Adipocyte (in vitro differentiated cells): ENCODE measurements around the gene DGKI.
A peak's percentile ranks its signal among the peaks of the same experiment; 100 is the strongest.

Source experiments
- DNase-seq: peaks from one replicate; pipeline ENCODE4 v3.0.0-alpha.2; 2015; ENCODE audit warnings: low read depth
- H3K27me3 ChIP-seq: replicated peaks from 2 replicates; pipeline ENCODE4 v1.7.0; 2013; ENCODE audit warnings: mild to moderate bottlenecking, low read length, moderate library complexity; ENCODE audit not compliant: control insufficient read depth, insufficient read depth
- H3K36me3 ChIP-seq: 2 replicates; pipeline ENCODE4 v1.7.0; 2013; ENCODE audit warnings: low read length, mild to moderate bottlenecking, moderate library complexity; ENCODE audit not compliant: control insufficient read depth, insufficient read depth, severe bottlenecking
- H3K4me1 ChIP-seq: 2 replicates; pipeline ENCODE4 v1.7.0; 2013; ENCODE audit warnings: mild to moderate bottlenecking, low read length, moderate library complexity; ENCODE audit not compliant: control insufficient read depth, insufficient read depth
- H3K4me3 ChIP-seq: 2 replicates; pipeline ENCODE4 v1.7.0; 2013; ENCODE audit warnings: mild to moderate bottlenecking, low read length, moderate library complexity
- H3K9ac ChIP-seq: 2 replicates; pipeline ENCODE4 v1.7.0; 2013; ENCODE audit warnings: mild to moderate bottlenecking, low read length, moderate library complexity
- H3K9me3 ChIP-seq: 2 replicates; pipeline ENCODE4 v1.7.0; 2013; ENCODE audit warnings: mild to moderate bottlenecking, low read length, moderate library complexity; ENCODE audit not compliant: control insufficient read depth

DGKI gene

GRCh38 chr7:137476937-137477336, 369.8 kb downstream of the DGKI start:
- H3K4me1 ChIP-seq, result no peaks in the 10 kb centered on the region

GRCh38 chr7:137475966-137476365, 370.8 kb downstream of the DGKI start:
- Histone ChIP-seq H3K9me3 (no peaks in the 10 kb centered on the region), H3K27me3 (no peaks in the 10 kb centered on the region), H3K36me3 (no peaks in the 10 kb centered on the region), H3K9ac (no peak overlapping the region), H3K4me1 (no peaks in the 10 kb centered on the region), H3K4me3 (no peak overlapping the region)
- no peak for DNase-seq

More at GRCh38 chr7:137476937-137477336, 369.8 kb downstream of the DGKI start:
- no peaks in the 10 kb centered on the region for H3K27me3 ChIP-seq
- no peaks in the 10 kb centered on the region for H3K9me3 ChIP-seq
- DNase-seq, result no peak
- no peak overlapping the region for H3K4me3 ChIP-seq
- no peak overlapping the region for H3K9ac ChIP-seq
- H3K36me3 ChIP-seq, result no peaks in the 10 kb centered on the region

DNA sequence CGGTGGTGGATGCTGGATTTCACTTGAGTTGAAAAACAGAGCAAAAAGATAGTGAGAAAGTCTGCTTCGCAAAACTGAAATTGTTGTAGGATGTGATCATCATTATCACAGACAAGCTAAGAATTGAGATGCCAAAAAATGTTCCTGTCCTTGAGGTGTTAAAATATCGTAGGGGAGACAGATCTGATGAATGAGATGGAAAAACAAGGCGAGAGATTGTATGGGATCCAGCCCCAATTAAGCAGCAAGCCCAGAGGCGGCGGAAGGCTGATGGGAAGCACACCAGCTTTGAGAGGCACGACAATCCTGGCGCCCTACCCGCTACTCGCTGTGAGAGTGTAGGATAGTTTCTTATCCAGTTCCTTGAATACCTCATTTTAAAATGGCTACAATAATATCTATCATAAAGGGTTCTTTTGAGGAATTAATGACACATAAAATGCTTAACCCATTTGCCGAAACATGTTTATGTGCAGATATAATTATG, 372.2 kb downstream of the DGKI start:
- H3K27me3 ChIP-seq, result no peaks in the 10 kb centered on the region
- H3K9ac ChIP-seq, result no peak overlapping the region

DNA sequence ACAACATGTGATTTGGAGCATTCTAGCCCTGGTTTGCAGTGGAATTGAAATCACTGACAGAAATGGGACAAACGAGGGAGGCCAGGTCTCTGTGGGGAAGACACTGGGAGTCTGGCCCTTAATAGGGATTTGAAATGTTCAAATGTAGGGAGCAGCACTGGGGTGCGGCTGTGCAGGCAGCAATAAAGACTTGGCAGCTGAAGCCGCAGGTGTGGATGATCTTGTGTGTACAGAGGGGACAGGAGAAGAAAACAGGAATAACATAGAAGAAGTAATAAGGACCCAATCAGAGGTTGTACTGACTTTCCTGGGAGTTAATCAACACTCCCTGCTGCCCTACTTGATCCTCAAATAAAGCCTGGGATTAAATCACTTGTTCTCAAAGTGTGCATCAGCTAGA, 375.6 kb downstream of the DGKI start:
- no peak for DNase-seq
- no peak overlapping the region for H3K4me3 ChIP-seq
- no peak overlapping the region for H3K9ac ChIP-seq
- H3K9me3 ChIP-seq, result no peaks in the 10 kb centered on the region
- H3K4me1 ChIP-seq, result no peaks in the 10 kb centered on the region
- H3K36me3 ChIP-seq, result no peaks in the 10 kb centered on the region
- no peaks in the 10 kb centered on the region for H3K27me3 ChIP-seq

More for the DNA sequence above, 372.2 kb downstream of the DGKI start:
- Histone ChIP-seq H3K4me3 (no peak overlapping the region), H3K36me3 (no peaks in the 10 kb centered on the region), H3K4me1 (no peaks in the 10 kb centered on the region), H3K9me3 (no peaks in the 10 kb centered on the region)
- DNase-seq, result no peak

GRCh38 chr7:137469858-137470257, 376.9 kb downstream of the DGKI start:
- no peaks in the 10 kb centered on the region for H3K9me3 ChIP-seq
- no peak overlapping the region for H3K4me3 ChIP-seq
- no peaks in the 10 kb centered on the region for H3K27me3 ChIP-seq
- DNase-seq, result no peak
- H3K4me1 ChIP-seq, result no peaks in the 10 kb centered on the region
- H3K9ac ChIP-seq, result no peak overlapping the region
- no peaks in the 10 kb centered on the region for H3K36me3 ChIP-seq

DNA sequence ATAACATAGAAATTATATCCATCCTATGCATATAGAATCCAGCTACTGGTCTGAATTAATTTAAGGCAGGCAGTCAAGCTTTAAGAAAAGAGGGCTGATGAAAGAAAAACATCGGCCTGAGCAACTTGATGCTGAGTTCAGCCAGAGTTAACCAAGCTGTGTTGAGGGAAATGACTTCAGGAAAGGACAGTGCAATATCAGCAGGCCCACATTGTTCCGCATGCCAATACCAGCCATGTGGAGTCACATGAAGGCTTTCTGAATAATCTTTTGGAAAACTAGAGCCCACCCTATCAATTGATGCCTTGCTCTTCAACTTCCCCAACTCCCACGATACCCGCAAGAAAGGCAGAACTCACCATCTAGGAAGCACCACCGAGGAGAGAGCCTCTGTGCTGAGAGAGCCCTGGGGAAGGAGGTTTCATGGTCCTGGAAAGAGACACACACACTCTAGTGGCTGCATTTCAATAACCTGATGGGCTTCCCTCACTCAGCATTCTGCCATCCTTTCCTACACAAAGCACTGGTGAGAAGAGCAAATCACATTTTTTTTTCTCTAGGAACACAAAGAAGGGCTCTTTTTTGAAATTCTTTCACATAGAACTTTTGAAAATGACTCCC, 377.5 kb downstream of the DGKI start:
- DNase-seq, result no peak
- Histone ChIP-seq H3K9ac (no peak overlapping the region), H3K36me3 (no peaks in the 10 kb centered on the region), H3K4me3 (no peak overlapping the region), H3K27me3 (no peaks in the 10 kb centered on the region), H3K9me3 (no peaks in the 10 kb centered on the region), H3K4me1 (no peaks in the 10 kb centered on the region)

DNA sequence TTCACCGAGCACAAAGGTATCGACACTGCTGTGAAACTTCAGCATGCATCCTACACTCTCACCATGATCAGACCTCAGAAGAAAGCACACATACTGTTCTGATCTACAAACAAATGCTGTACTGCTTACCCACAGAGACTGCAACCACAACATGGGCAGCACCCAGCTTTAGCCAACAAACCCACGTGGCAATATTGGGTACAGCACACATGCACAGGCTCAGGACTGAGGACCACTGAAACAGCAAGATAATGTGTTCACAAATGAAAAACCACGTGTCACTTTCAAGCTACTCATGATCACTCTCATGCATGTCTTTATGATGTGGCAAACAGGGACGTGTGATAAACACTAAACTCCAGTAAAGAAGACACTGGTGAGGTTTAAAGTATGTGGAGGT, 383.9 kb downstream of the DGKI start:
- no peak overlapping the region for H3K4me3 ChIP-seq

GRCh38 chr7:137462074-137462715, 384.6 kb downstream of the DGKI start:
- DNase-seq, result peak; percentile 47
- Histone ChIP-seq H3K9ac (no peak overlapping the region), H3K36me3 (peaks cover 4% of the 10 kb centered on the region), H3K27me3 (no peaks in the 10 kb centered on the region), H3K4me1 (peaks cover 8% of the 10 kb centered on the region), H3K4me3 (peak overlapping the region; percentile 39), H3K9me3 (peaks cover 5% of the 10 kb centered on the region)

More for the DNA sequence above, 383.9 kb downstream of the DGKI start:
- DNase-seq, result no peak
- Histone ChIP-seq H3K9me3 (peaks cover 5% of the 10 kb centered on the region), H3K4me1 (peaks cover 8% of the 10 kb centered on the region), H3K36me3 (peaks cover 4% of the 10 kb centered on the region), H3K27me3 (no peaks in the 10 kb centered on the region), H3K9ac (no peak overlapping the region)

DNA sequence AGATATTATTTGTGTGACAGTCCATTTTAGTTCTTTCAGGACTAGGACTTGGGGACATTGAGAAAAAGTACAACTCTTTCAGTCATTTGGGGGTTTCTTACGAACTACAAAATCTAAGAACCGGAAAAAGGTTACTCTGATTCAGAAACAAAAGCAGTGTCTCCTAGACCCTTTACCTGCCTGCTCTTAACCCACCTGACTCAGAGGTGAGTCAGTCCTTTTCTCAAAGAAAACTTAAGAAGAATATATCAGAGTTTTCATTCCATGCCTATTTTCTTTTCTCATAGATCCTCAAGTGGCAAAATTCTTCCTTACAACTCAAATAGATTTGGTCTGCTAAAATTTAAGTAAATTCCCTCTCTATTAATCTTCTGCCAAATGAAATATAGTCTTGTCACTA, 388.4 kb downstream of the DGKI start:
- peaks cover 4% of the 10 kb centered on the region for H3K36me3 ChIP-seq
- DNase-seq, result no peak
- H3K9ac ChIP-seq, result no peak overlapping the region
- no peak overlapping the region for H3K4me3 ChIP-seq
- H3K27me3 ChIP-seq, result no peaks in the 10 kb centered on the region
- H3K4me1 ChIP-seq, result peaks cover 21% of the 10 kb centered on the region
- peaks cover 5% of the 10 kb centered on the region for H3K9me3 ChIP-seq

DNA sequence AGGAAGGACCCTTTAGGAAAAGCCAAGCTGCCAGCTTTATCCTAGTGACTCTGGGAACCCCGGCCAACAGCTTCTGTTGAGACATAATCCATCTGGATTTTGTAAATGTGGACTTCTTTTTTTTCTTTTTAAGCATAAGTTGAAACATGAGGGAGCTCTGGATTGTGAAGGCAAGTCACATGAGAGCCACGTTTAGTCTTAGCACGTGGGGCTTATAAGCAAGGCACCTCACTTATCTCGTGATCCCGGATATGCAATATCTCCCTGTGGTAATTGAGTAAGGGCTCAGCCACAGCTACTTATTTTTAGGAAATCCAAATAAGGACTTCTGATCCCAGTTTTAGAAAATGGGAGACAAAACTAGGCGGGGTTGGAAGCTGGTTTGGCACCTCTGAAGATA, 392.0 kb downstream of the DGKI start:
- Histone ChIP-seq H3K4me3 (peak overlapping the region; percentile 61), H3K9ac (peak overlapping the region; percentile 69), H3K4me1 (peaks cover 13% of the 10 kb centered on the region), H3K36me3 (no peaks in the 10 kb centered on the region), H3K9me3 (no peaks in the 10 kb centered on the region), H3K27me3 (no peaks in the 10 kb centered on the region)
- peak; percentile 78 for DNase-seq

GRCh38 chr7:137454246-137454724, 392.5 kb downstream of the DGKI start:
- peak overlapping the region; percentile 69 for H3K9ac ChIP-seq
- H3K4me1 ChIP-seq, result peaks cover 13% of the 10 kb centered on the region
- no peaks in the 10 kb centered on the region for H3K36me3 ChIP-seq
- no peaks in the 10 kb centered on the region for H3K9me3 ChIP-seq
- no peaks in the 10 kb centered on the region for H3K27me3 ChIP-seq
- peak overlapping the region; percentile 61 for H3K4me3 ChIP-seq
- DNase-seq, result peak; percentile 85
